ENCODE data around the gene TFB2M. TPM values are rescaled to one million over a fixed set of nuclear protein-coding genes. Genes with fewer than 3 reads are reported as not detected.

Gene TFB2M
- total RNA-seq, 4 donors from 2014 or later: 5.8 to 12.1 (median 8.6) TPM

GRCh38 chr1:246559310-246559709 is 6.8 kb downstream of the TFB2M start:
- no peak for TF ChIP-seq CTCF (IDR thresholded peaks at IDR 0.05; ENCODE audit: low read depth)

GRCh38 chr1:246558041-246558440 is 8.0 kb downstream of the TFB2M start:
- no peak for TF ChIP-seq CTCF (IDR thresholded peaks at IDR 0.05; ENCODE audit: low read depth)

- no peak for TF ChIP-seq CTCF (IDR thresholded peaks at IDR 0.05; ENCODE audit: low read depth)
Observed at GRCh38 chr1:246554201-246554600, 11.9 kb downstream of the TFB2M start.

- no peak for TF ChIP-seq CTCF (IDR thresholded peaks at IDR 0.05; ENCODE audit: low read depth)
Observed at GRCh38 chr1:246552110-246552509, 14.0 kb downstream of the TFB2M start.

- TF ChIP-seq CTCF (IDR thresholded peaks at IDR 0.05; ENCODE audit: low read depth): no peak
Observed at GRCh38 chr1:246550402-246550801, 15.7 kb downstream of the TFB2M start.

GRCh38 chr1:246549665-246550064 is 16.4 kb downstream of the TFB2M start:
- no peak for TF ChIP-seq CTCF (IDR thresholded peaks at IDR 0.05; ENCODE audit: low read depth)

- TF ChIP-seq CTCF (IDR thresholded peaks at IDR 0.05; ENCODE audit: low read depth): no peak
Observed at GRCh38 chr1:246544001-246544400, 22.1 kb downstream of the TFB2M start.
